KMS-11 (cell line): ENCODE data around the gene MORN1.

Source experiments
- H2AFZ ChIP-seq: fragments of 200-600 bp; sonication (generic); 2 replicates; pipeline ENCODE4 v1.6.1; 2016; ENCODE audit warnings: antibody characterized with exemption, mixed run types, low read depth
- H3K27ac ChIP-seq: fragments of 200-600 bp; sonication (generic); 2 replicates; pipeline ENCODE4 v1.6.1; 2016; ENCODE audit warnings: mild to moderate bottlenecking, mixed run types
- H3K27me3 ChIP-seq: fragments of 200-600 bp; sonication (generic); 2 replicates; pipeline ENCODE4 v1.6.1; 2017; ENCODE audit warnings: mild to moderate bottlenecking, low read depth, mixed run types, moderate library complexity; ENCODE audit not compliant: insufficient read depth
- H3K36me3 ChIP-seq: fragments of 200-600 bp; sonication (generic); 2 replicates; pipeline ENCODE4 v1.6.1; 2017; ENCODE audit warnings: mild to moderate bottlenecking, mixed run types; ENCODE audit not compliant: insufficient read depth
- H3K4me1 ChIP-seq: fragments of 200-600 bp; sonication (generic); 2 replicates; pipeline ENCODE4 v1.6.1; 2016; ENCODE audit warnings: mild to moderate bottlenecking, low read depth, mixed run types; ENCODE audit not compliant: poor library complexity, severe bottlenecking
- H3K4me2 ChIP-seq: fragments of 200-600 bp; sonication (generic); 2 replicates; pipeline ENCODE4 v1.7.0; 2016; ENCODE audit warnings: mild to moderate bottlenecking, mixed run types
- H3K4me3 ChIP-seq: fragments of 200-600 bp; sonication (generic); IDR thresholded peaks from 2 replicates; pipeline ENCODE4 v1.6.1; 2017; ENCODE audit warnings: low read depth, low read length, mixed read lengths; ENCODE audit not compliant: insufficient read depth
- H3K79me2 ChIP-seq: fragments of 200-600 bp; sonication (generic); 2 replicates; pipeline ENCODE4 v1.6.1; 2016; ENCODE audit warnings: low read depth, mixed run types; ENCODE audit not compliant: insufficient read depth
- H3K9ac ChIP-seq: fragments of 200-600 bp; sonication (generic); 2 replicates; pipeline ENCODE4 v1.6.1; 2016; ENCODE audit warnings: mild to moderate bottlenecking, mixed run types
- H4K20me1 ChIP-seq: fragments of 200-600 bp; sonication (generic); 2 replicates; pipeline ENCODE4 v1.6.1; 2016; ENCODE audit warnings: mild to moderate bottlenecking, mixed run types; ENCODE audit not compliant: insufficient read depth
- CTCF ChIP-seq: fragments of 200-600 bp; sonication (generic); conservative IDR thresholded peaks from 2 replicates; pipeline ENCODE4 v1.6.1; 2017; ENCODE audit warnings: low read depth, mild to moderate bottlenecking, antibody characterized with exemption, low read length, moderate library complexity, mixed read lengths

MORN1 gene

GRCh38 chr1:2352341-2352896 is 38.9 kb downstream of the MORN1 start:
- Histone ChIP-seq H3K4me2 (no peak overlapping the region), H3K27me3 (peaks cover 86% of the 10 kb centered on the region)

GRCh38 chr1:2351723-2352122 is 39.6 kb downstream of the MORN1 start:
- no peak overlapping the region for H2AFZ ChIP-seq
- H3K4me1 ChIP-seq: no peaks in the 10 kb centered on the region
- H3K36me3 ChIP-seq: no peaks in the 10 kb centered on the region
- H3K9ac ChIP-seq: no peak overlapping the region
- no peak overlapping the region for H3K4me3 ChIP-seq
- TF ChIP-seq CTCF: no peak
- H4K20me1 ChIP-seq: no peaks in the 10 kb centered on the region
- H3K27me3 ChIP-seq: peaks cover 80% of the 10 kb centered on the region
- no peaks in the 10 kb centered on the region for H3K79me2 ChIP-seq
- no peak overlapping the region for H3K27ac ChIP-seq
- H3K4me2 ChIP-seq: no peak overlapping the region

More at GRCh38 chr1:2352341-2352896, 38.9 kb downstream of the MORN1 start:
- Histone ChIP-seq H3K36me3 (no peaks in the 10 kb centered on the region), H4K20me1 (no peaks in the 10 kb centered on the region), H3K9ac (no peak overlapping the region), H3K4me3 (no peak overlapping the region), H3K4me1 (no peaks in the 10 kb centered on the region), H3K79me2 (no peaks in the 10 kb centered on the region), H3K27ac (no peak overlapping the region), H2AFZ (no peak overlapping the region)
- no peak for TF ChIP-seq CTCF

- no peaks in the 10 kb centered on the region for H3K36me3 ChIP-seq
- no peaks in the 10 kb centered on the region for H3K4me1 ChIP-seq
- H2AFZ ChIP-seq: no peak overlapping the region
- peaks cover 80% of the 10 kb centered on the region for H3K27me3 ChIP-seq
- no peak overlapping the region for H3K4me3 ChIP-seq
- no peaks in the 10 kb centered on the region for H3K79me2 ChIP-seq
- no peak overlapping the region for H3K27ac ChIP-seq
- no peaks in the 10 kb centered on the region for H4K20me1 ChIP-seq
- TF ChIP-seq CTCF: no peak
- no peak overlapping the region for H3K9ac ChIP-seq
- no peak overlapping the region for H3K4me2 ChIP-seq
Observed at GRCh38 chr1:2350911-2351655, 40.3 kb downstream of the MORN1 start.

- H3K36me3 ChIP-seq: no peaks in the 10 kb centered on the region
- no peak overlapping the region for H3K9ac ChIP-seq
- no peaks in the 10 kb centered on the region for H4K20me1 ChIP-seq
- H3K79me2 ChIP-seq: no peaks in the 10 kb centered on the region
- H3K4me1 ChIP-seq: no peaks in the 10 kb centered on the region
- H3K27ac ChIP-seq: no peak overlapping the region
- no peak overlapping the region for H3K4me3 ChIP-seq
- no peak overlapping the region for H2AFZ ChIP-seq
- H3K27me3 ChIP-seq: peaks cover 80% of the 10 kb centered on the region
- no peak overlapping the region for H3K4me2 ChIP-seq
- TF ChIP-seq CTCF: no peak
Observed at GRCh38 chr1:2350501-2350900, 40.9 kb downstream of the MORN1 start.
